HG03135 (cell line): ENCODE results near the gene MEIOB.
A peak's percentile ranks its signal among the peaks of the same experiment; 100 is the strongest.

Source experiments
- ATAC-seq: cut with Tn5 transposase; IDR thresholded peaks from one replicate; pipeline ENCODE4 v1.9.1; 2021; ENCODE audit warnings: mild to moderate bottlenecking, moderate library complexity; ENCODE audit not compliant: unreplicated experiment

MEIOB gene

DNA sequence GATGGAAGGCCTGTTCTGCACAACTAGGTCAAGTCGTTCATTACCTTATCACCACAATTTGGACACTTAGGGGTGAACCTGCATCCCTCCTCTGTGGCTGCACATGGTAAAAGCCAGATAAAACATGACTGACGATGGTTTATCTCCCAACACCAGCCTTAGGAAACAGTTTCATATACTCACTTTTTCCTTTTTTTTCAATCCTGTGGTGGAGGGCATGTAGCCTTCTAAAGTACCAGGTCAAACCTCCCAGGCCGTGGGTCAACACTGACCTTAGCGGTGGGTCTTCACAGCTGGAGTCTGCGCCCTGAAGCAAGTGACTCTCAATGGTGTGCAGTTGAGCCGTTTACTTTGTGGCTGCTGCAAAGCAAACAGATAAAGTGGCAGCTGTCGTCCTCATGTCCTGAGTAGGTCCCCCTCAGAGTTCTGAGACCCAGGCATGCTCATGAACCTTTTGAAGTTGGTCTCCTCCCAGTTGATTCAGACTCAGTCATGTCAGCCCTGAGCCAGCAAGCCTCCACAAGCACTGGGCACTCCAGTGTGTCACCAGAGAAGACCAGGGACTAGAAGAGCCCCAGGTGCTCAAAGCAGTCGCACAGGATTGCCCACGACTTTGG, 39.0 kb downstream of the MEIOB start:
- no peak for ATAC-seq

DNA sequence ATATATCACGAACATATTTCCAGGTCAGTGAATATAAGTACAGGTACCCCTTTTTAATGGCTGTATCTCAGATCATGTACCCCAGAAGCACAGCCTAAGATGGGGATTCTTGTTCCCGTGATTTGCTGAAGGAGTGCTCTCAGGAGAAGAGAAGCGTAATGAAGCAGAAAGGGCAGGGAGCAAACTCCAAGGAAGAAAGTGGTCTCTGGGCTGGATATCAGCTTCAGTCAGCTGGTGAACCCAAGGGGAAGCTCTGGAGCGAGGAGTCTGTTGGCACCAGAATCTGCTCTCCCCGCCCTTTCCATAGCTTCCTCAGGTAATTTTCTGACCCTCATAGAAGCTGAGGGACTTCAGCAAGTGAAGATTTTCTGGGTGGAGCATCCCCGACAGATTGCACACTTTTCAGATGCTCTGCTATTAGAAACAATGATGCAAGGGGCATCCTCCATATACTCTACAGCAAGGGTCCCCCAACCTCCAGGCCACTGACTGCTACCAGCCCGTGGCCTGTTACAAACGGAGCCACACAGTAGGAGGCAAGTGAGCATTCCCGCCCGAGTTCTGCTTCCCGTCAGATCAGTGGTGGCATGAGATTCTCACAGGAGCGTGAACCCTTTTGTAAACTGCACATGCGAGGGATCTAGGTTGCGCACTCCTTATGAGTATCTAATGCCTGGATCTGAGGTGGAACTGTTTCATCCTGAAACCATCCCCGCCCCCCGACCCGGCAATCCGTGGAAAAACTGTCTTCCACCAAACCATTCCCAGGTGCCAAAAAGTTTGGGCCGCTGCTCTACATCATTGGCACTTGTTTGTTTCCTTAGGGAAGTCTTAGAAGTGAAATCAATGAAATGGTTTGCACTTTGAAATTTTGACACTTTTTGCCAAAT, 40.5 kb downstream of the MEIOB start:
- no peak for ATAC-seq

DNA sequence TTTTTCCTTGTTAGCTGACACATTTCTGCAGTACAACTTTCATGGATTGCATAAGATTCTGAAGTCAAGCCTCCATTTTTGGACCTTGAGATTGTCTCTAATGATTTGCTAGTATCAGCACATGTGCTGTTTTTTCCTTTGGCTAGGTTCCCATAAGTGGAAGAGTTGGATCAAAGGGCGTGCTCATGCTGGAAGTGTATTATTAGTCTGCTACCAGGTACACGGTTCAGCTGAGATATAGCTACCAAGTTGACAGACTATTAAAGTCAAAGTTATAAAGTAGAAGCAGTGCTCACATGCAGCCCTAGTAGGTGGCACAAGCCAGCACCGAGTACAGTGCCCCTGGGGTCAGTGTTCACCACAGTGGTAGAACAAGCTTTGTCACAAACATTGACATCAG, 41.8 kb downstream of the MEIOB start:
- no peak for ATAC-seq

DNA sequence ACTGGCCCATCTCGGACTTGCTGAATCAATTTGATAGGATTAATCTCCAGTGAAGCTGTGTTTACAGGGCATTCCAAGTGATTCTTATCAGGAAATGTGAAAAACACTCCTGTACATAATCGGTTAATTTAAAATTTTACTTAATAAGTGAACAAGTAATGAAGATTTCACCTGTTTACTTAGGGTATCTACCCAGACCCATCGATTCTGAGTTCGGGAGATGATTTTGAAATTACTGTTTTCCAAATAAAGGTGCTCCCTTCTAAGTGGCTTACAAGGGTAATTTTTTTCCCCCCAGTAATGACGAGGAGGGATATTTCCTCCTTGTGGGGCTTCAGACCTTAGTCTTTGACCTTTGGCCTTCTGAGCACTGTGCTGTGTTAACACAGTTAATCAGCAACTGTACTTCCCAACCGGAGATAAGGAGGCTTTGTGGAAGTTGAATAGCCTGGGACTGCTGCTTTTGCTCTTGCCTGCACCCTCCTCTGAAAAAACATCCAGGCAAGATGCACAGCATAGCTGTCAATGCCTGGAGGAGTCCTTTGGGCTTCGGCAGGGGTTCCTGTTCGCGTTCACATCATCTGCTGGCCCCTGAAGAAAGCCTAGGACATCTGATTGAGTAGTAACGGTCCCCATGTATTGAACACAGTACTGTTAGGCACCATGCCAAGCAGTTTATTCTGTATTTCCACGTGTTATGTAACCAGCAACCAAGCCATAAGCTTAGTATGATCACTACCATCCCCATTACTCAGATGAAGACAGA, 43.1 kb downstream of the MEIOB start:
- no peak for ATAC-seq

DNA sequence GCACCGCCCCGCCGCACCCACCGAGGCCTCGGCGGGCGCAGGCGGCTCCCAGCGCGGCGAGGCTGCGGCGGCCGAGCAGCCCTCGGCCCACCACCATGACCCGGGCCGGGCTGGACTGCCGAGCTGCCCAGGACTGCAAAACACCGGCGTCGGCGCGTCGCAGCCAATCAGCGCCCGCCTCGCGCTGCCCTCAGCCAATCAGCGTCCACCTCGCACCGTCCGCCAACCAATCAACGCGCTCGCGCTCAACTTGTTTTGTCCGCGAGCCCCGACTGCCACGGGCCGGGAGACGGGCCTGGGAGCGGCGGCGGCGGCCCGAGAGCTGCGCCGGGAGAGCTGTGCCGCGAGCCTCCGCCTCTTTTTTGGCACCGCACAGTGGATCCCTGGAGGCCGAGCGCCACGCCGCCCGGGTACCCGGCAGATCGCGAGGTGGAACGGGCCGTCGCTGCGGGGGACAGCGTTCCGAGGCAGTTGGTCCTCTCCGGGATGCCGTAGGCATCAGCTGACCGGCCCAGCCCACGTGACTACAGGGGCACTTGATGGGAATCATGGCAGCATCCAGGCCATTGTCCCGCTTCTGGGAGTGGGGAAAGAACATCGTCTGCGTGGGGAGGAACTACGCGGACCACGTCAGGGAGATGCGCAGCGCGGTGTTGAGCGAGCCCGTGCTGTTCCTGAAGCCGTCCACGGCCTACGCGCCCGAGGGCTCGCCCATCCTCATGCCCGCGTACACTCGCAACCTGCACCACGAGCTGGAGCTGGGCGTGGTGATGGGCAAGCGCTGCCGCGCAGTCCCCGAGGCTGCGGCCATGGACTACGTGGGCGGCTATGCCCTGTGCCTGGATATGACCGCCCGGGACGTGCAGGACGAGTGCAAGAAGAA, 45.0 kb downstream of the MEIOB start, which contains the start of the genes FAHD1 and HAGH:
FAHD1 (plus strand) TSS at position 516 of the 883 bp plus-strand sequence; CDS start at position 549, 33 bp downstream.
HAGH (minus strand) TSS at position 135 of the 883 bp plus-strand sequence; CDS start at position 97, 38 bp downstream.
- peak; percentile 75 for ATAC-seq

DNA sequence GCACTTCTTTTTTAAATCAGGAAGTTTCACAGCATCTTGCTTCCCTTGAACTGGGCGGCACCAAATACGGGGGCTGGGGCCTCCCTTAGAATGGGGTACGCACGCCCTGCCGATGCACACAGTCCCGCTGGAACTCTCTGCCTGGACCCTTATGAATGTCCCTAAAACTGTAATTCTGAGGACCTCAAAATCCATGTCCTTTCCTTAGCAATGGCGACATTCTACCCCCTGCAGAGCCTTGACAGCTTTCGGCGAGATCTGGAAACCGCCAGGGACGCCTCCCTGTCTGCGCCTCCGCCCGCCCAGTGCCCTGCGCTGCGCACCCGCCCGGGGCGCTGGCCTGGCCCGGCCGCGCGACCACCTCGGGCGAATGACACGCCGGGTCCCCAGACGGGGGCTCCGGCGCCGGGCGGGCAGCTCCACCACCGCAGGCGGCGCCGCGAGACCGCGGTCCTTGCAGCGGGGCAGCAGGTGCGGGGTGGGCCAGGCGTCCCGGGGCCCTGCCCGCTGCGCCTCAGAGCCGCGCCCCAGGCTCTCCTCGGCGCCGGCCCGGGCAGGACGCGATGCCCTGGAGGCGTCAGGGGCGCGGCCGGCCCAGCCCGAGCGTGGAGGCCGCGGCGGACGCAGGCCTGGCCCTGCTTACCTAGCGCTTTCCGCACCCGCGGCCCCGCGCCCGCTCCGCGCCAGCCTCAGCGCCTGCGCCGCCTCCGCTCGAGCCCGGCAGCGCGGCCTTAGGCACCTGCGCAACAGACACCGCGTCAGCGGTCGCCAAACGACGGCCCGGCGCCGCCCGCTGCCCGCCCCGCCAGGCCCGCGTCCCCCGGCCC, 45.9 kb downstream of the MEIOB start:
- ATAC-seq, result peak; percentile 54

DNA sequence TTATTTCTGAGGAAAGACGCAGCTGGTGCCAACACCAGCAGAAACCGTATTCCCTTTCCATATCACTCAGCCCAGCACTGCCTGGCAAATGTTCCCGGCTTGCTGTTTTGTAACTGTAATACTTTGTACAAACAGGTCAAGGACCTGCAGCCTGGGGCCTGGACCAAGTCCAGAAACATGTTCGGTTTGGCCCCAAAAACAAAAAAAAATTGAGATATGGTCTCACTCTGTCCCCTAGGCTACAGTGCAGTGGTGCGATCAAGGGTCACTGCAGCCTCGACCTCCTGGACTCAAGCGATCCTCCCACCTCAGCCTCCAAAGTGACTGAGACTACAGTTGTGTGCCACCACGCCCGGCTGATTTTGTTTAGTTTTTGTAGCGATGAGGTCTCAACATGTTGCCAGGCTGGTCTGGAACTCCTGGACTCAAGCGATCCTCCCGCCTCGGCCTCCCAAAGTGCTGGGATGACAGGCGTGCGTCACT, 46.5 kb downstream of the MEIOB start:
- ATAC-seq, result no peak

DNA sequence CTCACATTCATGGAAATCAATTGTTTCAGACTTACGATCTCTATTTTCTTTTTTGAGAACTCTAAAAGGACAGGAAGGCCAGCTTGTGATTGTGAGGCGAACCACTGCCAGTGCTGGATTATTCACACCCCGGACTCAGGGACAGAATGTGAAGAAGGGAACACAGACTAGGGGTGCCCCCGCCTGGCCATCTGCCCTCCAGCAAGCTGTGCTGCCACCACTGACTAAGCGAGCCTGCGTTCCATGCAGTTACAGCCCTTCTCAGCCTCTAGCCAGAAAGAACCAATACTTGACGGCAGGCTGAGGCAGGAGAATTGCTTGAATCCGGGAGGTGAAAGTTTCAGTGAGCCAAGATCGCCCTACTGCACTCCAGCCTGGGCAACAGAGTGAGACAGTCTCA, 48.1 kb downstream of the MEIOB start:
- ATAC-seq, result no peak

DNA sequence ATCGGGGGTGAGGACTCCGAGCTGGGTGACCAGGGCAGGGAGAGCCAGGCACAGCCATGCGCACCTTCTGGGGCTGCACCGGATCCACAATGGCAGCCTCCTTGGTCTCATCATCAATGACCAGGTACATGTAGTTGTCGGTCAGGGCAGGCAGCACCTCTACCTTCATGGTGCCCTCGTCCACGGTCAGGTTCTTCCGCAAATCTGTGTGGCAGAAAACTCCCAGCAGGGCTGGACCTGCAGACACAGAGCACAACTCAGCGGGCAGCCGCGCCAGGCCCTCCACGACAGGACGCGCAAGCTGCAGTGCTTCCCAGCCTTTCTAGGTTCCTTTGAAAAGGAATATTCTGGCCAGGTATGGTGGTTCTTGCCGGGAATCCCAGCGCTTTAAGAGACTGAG, 49.2 kb downstream of the MEIOB start:
- ATAC-seq, result no peak

DNA sequence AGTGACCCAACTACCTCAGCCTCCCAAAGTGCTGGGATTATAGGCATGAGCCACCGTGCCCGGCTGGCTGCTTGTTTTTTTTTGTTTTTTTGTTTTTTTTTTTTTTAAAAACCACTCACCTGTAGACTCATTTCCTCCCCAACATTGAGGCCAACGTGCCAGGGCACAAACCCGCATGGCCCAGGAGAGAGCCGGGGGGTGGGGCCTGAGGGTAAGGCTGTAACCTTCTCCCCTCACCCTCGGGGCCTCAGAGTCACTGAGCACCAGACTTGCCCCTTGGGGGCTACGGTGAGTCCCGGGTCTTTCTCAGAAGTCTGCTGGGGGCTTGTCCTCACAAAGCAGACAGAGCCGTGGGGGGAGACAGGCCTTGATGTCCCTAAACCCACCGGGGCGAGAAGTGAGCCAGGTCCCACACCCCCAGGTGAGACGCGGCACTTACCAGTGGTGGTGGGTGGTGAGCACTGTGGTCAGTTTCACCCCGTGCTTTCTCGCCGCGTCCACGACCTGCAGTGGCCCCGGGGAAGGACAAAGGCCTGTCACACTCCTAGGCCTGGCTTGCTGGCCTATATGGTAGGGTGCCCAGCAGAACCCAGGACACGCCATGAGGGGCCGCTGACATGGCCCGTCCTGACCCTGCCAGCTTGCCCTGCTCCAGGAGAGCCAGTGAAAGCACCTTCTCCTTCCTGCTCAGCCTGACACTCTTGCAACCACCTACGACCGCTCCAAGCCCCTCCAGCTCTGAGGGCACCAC, 49.9 kb downstream of the MEIOB start:
- ATAC-seq, result no peak

DNA sequence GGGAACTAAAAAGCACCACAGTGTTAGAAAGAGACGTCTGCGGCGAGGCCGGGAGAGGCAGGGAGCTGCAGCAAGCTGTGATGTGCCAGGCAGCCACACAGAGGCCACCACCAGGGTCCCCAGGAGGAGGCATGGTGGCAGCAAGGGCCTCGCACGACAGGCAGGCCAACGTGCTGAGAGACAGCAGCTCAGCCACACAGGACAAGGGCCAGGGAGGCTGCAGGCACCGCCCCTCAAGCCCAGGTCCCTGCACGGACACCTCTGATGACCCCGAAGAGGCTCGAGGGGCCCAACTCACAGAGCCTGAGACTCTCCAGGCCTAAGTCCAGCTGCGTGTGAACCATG, 51.0 kb downstream of the MEIOB start:
- ATAC-seq, result no peak

DNA sequence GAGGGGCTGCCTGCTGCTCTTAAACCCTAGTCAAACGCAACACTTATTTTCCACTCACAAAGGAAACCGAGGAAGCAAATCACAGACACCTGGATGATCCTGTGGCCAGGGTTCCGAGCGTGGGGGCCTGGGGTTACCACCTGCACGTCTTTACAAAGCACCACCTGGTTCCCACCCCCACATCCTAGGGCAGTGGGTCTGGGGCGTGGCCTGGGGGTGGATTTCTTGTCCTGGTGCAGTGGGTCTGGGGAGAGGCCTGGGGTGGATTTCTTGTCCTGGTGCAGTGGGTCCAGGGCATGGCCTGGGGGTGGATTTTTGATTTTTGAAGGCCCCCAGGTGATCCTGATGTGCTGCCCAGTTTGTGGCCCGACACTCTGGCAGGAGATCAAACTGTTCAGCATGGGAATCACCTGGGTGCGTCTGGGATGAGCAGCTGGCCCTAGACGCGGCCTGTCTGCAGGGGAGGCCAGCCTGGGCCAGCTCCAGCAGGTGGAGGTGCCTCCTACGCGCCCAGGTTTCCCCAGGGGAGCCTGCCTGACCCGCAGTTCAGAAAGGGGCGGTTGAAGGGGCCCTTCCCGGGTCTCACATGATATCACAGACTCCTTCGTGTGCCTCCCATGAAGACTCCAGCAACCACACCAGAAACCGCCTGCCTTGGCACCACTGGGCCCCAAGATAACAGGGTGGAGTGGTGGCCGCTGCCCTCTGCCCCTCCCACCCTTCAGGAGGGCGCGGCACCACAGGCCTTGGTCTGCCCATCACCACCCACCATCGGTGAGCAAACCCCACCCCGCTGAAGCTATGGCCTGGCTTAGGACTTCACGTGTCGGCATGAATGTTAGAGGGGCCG, 51.6 kb downstream of the MEIOB start:
- no peak for ATAC-seq

DNA sequence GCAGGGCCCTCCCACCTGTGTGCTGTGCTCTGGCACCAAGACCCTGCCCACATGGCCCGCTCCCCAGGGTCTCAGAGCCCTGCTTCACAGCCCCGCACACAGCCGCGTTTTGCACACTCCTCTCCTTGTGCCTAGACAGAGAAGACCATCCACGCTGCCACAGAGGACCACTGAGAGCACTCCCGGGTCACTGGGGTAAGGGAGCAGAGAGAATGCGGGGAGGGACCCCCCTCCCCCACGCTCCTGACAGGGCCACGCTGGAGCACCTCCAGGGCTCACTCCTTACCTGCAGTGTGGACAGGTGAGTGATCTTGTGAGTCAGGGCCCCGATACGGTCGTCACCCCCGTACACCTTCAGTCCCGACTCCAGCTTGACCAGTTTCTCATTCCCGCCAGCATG, 52.4 kb downstream of the MEIOB start:
- no peak for ATAC-seq

DNA sequence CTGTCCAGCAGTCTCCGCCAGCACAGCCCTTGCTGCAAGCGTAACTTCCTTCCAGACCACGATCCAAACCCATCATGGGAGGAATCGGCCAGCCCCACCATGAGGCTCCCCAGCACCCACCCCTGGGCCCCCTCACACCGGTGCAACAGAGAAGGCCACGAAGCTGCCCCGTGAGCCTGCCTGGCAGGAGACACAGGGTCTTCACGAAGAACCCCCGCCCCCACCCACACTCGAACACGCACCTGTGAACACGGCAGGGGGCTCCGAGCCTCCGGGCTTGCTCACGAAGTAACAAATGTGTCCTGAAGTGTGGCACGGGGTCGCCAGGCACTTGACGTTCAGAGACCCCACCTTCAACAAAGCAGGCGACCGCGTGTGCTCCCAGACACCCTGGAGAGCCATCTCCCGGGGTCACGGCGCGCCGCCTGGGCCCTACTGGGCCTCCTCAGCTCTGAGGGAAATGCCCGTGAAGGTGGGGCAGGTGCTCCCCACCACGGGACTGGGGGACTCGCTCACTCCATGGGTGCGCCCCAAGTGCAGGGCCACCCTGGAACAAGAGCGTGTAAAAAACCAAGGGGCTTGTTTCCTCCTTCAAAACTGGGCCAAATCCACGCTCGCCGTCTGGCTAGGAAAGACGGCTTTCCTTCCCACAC, 53.0 kb downstream of the MEIOB start:
- no peak for ATAC-seq

DNA sequence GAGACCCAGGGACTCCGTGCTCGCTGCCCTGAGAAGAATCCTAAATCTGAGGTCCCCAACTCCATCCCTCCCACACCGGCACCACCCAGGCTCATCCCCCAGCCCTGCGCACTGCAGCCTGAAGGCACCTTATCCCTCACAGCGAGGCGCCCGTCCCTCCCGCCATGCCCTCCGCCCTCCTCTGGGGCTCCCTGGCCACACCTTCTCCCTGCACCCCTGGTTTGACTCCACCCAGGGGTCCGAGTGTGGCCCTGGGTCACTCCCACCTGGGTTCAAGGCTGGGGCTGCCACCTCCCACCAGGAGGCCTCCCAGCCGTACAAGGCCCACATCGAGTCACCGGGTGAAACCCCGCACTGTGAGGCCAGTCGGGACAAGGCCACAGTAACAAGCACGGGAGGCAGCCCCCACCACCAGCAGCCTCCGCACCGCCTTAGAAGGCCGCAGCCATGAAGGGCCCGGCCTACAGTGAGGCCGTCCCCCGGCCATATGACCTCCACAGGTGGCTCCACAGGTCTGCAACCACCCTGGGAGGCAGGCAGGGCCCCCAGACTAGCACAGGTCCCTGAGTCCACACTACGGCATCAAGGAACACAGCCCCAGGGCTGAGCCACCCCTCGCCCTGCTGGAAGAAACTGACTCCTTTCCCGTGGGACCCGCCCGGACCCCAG, 53.6 kb downstream of the MEIOB start:
- ATAC-seq, result no peak

DNA sequence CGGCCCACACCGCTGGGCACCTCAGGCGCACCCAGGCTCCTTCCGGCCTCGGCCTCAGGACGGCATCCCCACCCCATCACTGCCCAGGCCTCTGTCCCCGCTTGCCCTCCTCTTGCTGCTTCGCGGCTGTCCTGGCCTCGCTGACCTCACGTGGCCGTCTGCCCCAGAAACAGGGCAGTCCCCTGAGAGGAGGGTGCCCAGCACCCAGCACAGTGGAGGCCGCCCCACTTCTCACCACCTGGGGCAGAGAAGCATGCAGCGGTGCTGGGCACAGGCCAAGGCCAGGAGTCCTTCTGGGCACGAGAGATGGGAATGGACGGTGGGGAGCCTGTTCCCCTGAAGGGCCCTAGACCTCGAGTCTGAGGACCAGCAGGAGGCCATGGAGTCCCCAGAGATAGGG, 54.2 kb downstream of the MEIOB start:
- ATAC-seq, result no peak

DNA sequence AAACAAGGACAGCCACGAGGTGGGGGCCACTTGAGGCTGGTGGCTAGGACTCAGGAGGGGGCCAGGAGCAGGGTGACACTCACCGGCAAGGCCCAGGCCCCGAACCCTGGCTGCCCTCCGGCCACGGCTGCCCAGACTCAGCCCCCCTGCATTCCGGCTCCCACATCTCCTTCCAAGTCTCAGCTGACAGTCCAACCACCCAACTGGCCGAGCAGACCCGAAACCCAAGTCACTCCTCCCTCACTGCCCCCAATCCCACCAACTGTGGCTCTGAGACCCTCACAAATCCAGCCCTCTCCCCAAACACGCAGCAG, 54.7 kb downstream of the MEIOB start:
- ATAC-seq, result no peak
